Hepatocyte (in vitro differentiated cells): ENCODE data around the gene ENGASE. TPM values are rescaled to one million over a fixed set of nuclear protein-coding genes. Genes with fewer than 3 reads are reported as not detected.

Experiments used
- DNase-seq: peaks from one replicate; pipeline ENCODE4 v3.0.0-alpha.2; 2016; ENCODE audit warnings: low spot score
- H2AFZ ChIP-seq: fragments of 200-600 bp; sonication (generic); 2 replicates; pipeline ENCODE4 v1.6.0; 2016; ENCODE audit warnings: antibody characterized with exemption, mild to moderate bottlenecking
- H3K27ac ChIP-seq: fragments of 200-600 bp; sonication (generic); 2 replicates; pipeline ENCODE4 v1.5.1; 2016; ENCODE audit warnings: mild to moderate bottlenecking
- H3K27me3 ChIP-seq: fragments of 200-600 bp; sonication (generic); 2 replicates; pipeline ENCODE4 v1.6.1; 2016
- H3K36me3 ChIP-seq: fragments of 200-600 bp; sonication (generic); replicated peaks from 2 replicates; pipeline ENCODE4 v1.5.1; 2016; ENCODE audit warnings: low read depth; ENCODE audit not compliant: insufficient read depth
- H3K4me1 ChIP-seq: fragments of 200-600 bp; sonication (generic); 2 replicates; pipeline ENCODE4 v1.5.1; 2016; ENCODE audit warnings: mild to moderate bottlenecking, moderate library complexity; ENCODE audit not compliant: insufficient read depth
- H3K4me2 ChIP-seq: fragments of 200-600 bp; sonication (generic); 2 replicates; pipeline ENCODE4 v1.6.0; 2016
- H3K4me3 ChIP-seq: fragments of 200-600 bp; sonication (generic); 2 replicates; pipeline ENCODE4 v1.5.1; 2016; ENCODE audit warnings: mild to moderate bottlenecking
- H3K79me2 ChIP-seq: fragments of 200-600 bp; sonication (generic); 2 replicates; pipeline ENCODE4 v1.6.0; 2017; ENCODE audit warnings: mild to moderate bottlenecking
- H3K9me2 ChIP-seq: fragments of 200-600 bp; sonication (generic); replicated peaks from 2 replicates; pipeline ENCODE4 v1.6.0; 2017; ENCODE audit warnings: mild to moderate bottlenecking; ENCODE audit not compliant: insufficient read depth
- H3K9me3 ChIP-seq: fragments of 200-600 bp; sonication (generic); 2 replicates; pipeline ENCODE4 v1.5.1; 2016; ENCODE audit warnings: low read depth, mild to moderate bottlenecking
- H4K20me1 ChIP-seq: fragments of 200-600 bp; sonication (generic); 2 replicates; pipeline ENCODE4 v1.6.0; 2016; ENCODE audit warnings: mild to moderate bottlenecking; ENCODE audit not compliant: insufficient read depth, poor library complexity, severe bottlenecking
- EZH2 ChIP-seq: fragments of 200-600 bp; sonication (generic); IDR thresholded peaks from 2 replicates; pipeline ENCODE4 v1.6.1; 2016; ENCODE audit warnings: antibody characterized with exemption, mild to moderate bottlenecking, borderline replicate concordance
- EZH2phosphoT487 ChIP-seq: fragments of 200-600 bp; sonication (generic); IDR thresholded peaks from one replicate; pipeline ENCODE4 v1.6.1; 2018; ENCODE audit warnings: antibody characterized with exemption, mild to moderate bottlenecking, low read depth, moderate library complexity; ENCODE audit not compliant: unreplicated experiment, severe bottlenecking
- WGBS: methylation state at CpG from one replicate; pipeline ENCODE4 v1.1.6; 2016; ENCODE audit warnings: low lambda C conversion rate; ENCODE audit errors: missing lambda C conversion rate; 5-methylcytosine and 5-hydroxymethylcytosine counted together
- polyA plus RNA-seq: library from polyadenylated mRNA; unstranded; fragments of >200 nt; fragmentation: Nextera tagmentation; extraction: Ambion mirVana; gene quantifications from 2 replicates; pipeline ENCODE4 v1.2.1, GENCODE V29; 2016
- total RNA-seq: library from RNA; depleted of rRNA; stranded (reverse); fragments of >200 nt; gene quantifications from 2 replicates; pipeline ENCODE4 v1.2.3, GENCODE V29; 2014
- TF ChIP-seq, protein P1 (sequence below): fragments of 200-600 bp; sonication (generic); IDR thresholded peaks from 2 replicates; pipeline ENCODE4 v1.5.1; 2016; ENCODE audit warnings: antibody characterized with exemption, mild to moderate bottlenecking; ENCODE audit not compliant: poor library complexity

The ENGASE gene
- total and polyA plus RNA-seq, 2 experiments from 2014 or later: 24.4 to 34.0 TPM

- Histone ChIP-seq H3K79me2 (no peaks in the 10 kb centered on the region), H3K27me3 (no peaks in the 10 kb centered on the region), H3K27ac (no peak overlapping the region), H3K9me3 (no peaks in the 10 kb centered on the region), H2AFZ (no peak overlapping the region), H3K9me2 (no peaks in the 10 kb centered on the region), H3K4me3 (no peak overlapping the region), H3K4me2 (no peak overlapping the region), H4K20me1 (no peaks in the 10 kb centered on the region), H3K36me3 (no peaks in the 10 kb centered on the region), H3K4me1 (peaks cover 3% of the 10 kb centered on the region)
- TF ChIP-seq, protein P1, sequence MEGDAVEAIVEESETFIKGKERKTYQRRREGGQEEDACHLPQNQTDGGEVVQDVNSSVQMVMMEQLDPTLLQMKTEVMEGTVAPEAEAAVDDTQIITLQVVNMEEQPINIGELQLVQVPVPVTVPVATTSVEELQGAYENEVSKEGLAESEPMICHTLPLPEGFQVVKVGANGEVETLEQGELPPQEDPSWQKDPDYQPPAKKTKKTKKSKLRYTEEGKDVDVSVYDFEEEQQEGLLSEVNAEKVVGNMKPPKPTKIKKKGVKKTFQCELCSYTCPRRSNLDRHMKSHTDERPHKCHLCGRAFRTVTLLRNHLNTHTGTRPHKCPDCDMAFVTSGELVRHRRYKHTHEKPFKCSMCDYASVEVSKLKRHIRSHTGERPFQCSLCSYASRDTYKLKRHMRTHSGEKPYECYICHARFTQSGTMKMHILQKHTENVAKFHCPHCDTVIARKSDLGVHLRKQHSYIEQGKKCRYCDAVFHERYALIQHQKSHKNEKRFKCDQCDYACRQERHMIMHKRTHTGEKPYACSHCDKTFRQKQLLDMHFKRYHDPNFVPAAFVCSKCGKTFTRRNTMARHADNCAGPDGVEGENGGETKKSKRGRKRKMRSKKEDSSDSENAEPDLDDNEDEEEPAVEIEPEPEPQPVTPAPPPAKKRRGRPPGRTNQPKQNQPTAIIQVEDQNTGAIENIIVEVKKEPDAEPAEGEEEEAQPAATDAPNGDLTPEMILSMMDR: no peak
- TF ChIP-seq EZH2: no peak
- no peak for TF ChIP-seq EZH2phosphoT487
- DNase-seq: no peak
- 92% methylated on average over 15 of the region's 15 CpGs for WGBS
Observed at GRCh38 chr17:79108870-79109269, 34.2 kb downstream of the ENGASE start.

- no peak for DNase-seq
- Histone ChIP-seq H4K20me1 (no peaks in the 10 kb centered on the region), H3K27ac (no peak overlapping the region), H3K27me3 (no peaks in the 10 kb centered on the region), H3K4me3 (no peak overlapping the region), H2AFZ (no peak overlapping the region), H3K4me2 (no peak overlapping the region), H3K4me1 (peaks cover 10% of the 10 kb centered on the region), H3K36me3 (no peaks in the 10 kb centered on the region), H3K9me2 (no peaks in the 10 kb centered on the region), H3K79me2 (no peaks in the 10 kb centered on the region), H3K9me3 (no peaks in the 10 kb centered on the region)
- no peak for TF ChIP-seq EZH2phosphoT487
- TF ChIP-seq, protein P1: peak; percentile 19
- WGBS: 68% methylated on average over 10 of the region's 10 CpGs
Observed at GRCh38 chr17:79109584-79109983, 35.0 kb downstream of the ENGASE start.

- TF ChIP-seq EZH2phosphoT487: no peak
- TF ChIP-seq, protein P1: no peak
- no peaks in the 10 kb centered on the region for H3K27me3 ChIP-seq
- no peaks in the 10 kb centered on the region for H3K36me3 ChIP-seq
- WGBS: 89% methylated on average over 12 of the region's 12 CpGs
- H4K20me1 ChIP-seq: no peaks in the 10 kb centered on the region
- no peak overlapping the region for H2AFZ ChIP-seq
- no peak overlapping the region for H3K4me2 ChIP-seq
- no peaks in the 10 kb centered on the region for H3K9me3 ChIP-seq
- no peak overlapping the region for H3K4me3 ChIP-seq
- DNase-seq: no peak
- H3K4me1 ChIP-seq: peaks cover 18% of the 10 kb centered on the region
- no peaks in the 10 kb centered on the region for H3K9me2 ChIP-seq
- no peaks in the 10 kb centered on the region for H3K79me2 ChIP-seq
- H3K27ac ChIP-seq: no peak overlapping the region
Observed at GRCh38 chr17:79111097-79111496, 36.5 kb downstream of the ENGASE start.

DNA sequence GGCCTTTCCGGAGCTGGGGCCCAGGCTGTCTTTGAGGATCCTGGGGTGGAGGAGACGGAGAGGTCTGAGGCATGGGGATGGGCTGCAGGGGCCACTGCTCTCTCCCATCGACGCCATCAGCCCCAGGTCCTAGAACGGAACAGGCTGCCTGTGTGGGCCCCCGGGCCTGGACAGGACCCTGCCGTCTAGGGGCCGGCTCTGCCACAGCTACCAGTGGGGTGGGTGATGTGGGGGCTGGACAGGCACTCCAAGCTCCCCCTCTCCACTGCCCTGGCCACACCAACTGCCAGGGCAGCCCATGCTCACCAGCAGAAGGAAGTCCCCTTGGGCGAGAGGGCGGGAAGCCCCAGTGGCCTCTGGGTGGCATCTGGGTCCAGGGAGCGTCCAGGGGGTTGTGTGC lies 37.8 kb downstream of the ENGASE start:
- no peak overlapping the region for H3K4me2 ChIP-seq
- H3K9me2 ChIP-seq: no peaks in the 10 kb centered on the region
- H4K20me1 ChIP-seq: no peaks in the 10 kb centered on the region
- H3K27me3 ChIP-seq: no peaks in the 10 kb centered on the region
- H3K36me3 ChIP-seq: no peaks in the 10 kb centered on the region
- H3K4me3 ChIP-seq: no peak overlapping the region
- WGBS: 95% methylated on average over 11 of the region's 11 CpGs
- H3K9me3 ChIP-seq: no peaks in the 10 kb centered on the region
- H3K27ac ChIP-seq: no peak overlapping the region
- H3K4me1 ChIP-seq: peaks cover 18% of the 10 kb centered on the region
- H2AFZ ChIP-seq: no peak overlapping the region
- DNase-seq: no peak
- TF ChIP-seq, protein P1: no peak
- TF ChIP-seq EZH2 (no peak), EZH2phosphoT487 (no peak)
- H3K79me2 ChIP-seq: no peaks in the 10 kb centered on the region
